Panc1 (cell line): ENCODE measurements around the gene CACNA1C. TPM values are rescaled to one million over a fixed set of nuclear protein-coding genes. Genes with fewer than 3 reads are reported as not detected.

ENCODE experiments used
- ATAC-seq: fragments of 200-7000 bp; cut with Tn5 transposase; 2 replicates; pipeline ENCODE4 v1.9.1; 2020; ENCODE audit warnings: mild to moderate bottlenecking, moderate library complexity
- BruUV-seq: library from RNA; stranded (reverse); fragments of 400-500 nt; replicated peaks from 2 replicates; lab custom pipeline; 2021; lab: Mats Ljungman, UMichigan
- CTCF ChIA-PET: fragments of 300-600 bp; sonication (Branson Sonifier 250); formaldehyde crosslinking; loops from one replicate; lab custom pipeline; 2022; ENCODE audit warnings: antibody characterized with exemption; lab: Charles Lee
- POLR2A ChIA-PET: fragments of 300-600 bp; sonication (Branson Sonifier 250); formaldehyde crosslinking; loops from one replicate; lab custom pipeline; 2022; ENCODE audit warnings: antibody characterized with exemption; lab: Charles Lee
- DNase-seq: peaks from one replicate; pipeline ENCODE4 v3.0.0-alpha.2; 2010; ENCODE audit warnings: low read depth, low spot score
- H3K27ac ChIP-seq: 2 replicates; pipeline ENCODE4 v1.5.1; 2011; ENCODE audit warnings: mild to moderate bottlenecking, low read length, inconsistent platforms
- H3K27me3 ChIP-seq: fragments of 200-500 bp; sonication (Bioruptor generic); 2 replicates; pipeline ENCODE4 v1.6.0; 2014; ENCODE audit warnings: low read length, inconsistent platforms; ENCODE audit not compliant: control insufficient read depth, insufficient read depth
- H3K36me3 ChIP-seq: fragments of 200-500 bp; sonication (Bioruptor generic); 2 replicates; pipeline ENCODE4 v1.5.1; 2014; ENCODE audit warnings: inconsistent platforms, mild to moderate bottlenecking, low read length, moderate library complexity; ENCODE audit not compliant: control insufficient read depth, insufficient read depth
- H3K4me1 ChIP-seq: 2 replicates; pipeline ENCODE4 v1.5.1; 2011; ENCODE audit warnings: inconsistent platforms, mild to moderate bottlenecking, low read length, moderate library complexity; ENCODE audit not compliant: control insufficient read depth, insufficient read depth
- H3K4me3 ChIP-seq, 2 experiments: 2 replicates each; pipeline ENCODE4 v1.5.1; 2011 to 2012; ENCODE audit warnings: low read depth in 2 of 2, low read length in 2 of 2, mild to moderate bottlenecking in 2 of 2, inconsistent platforms in 1 of 2, moderate library complexity in 1 of 2
- H3K9me3 ChIP-seq: fragments of 200-500 bp; sonication (Bioruptor generic); 2 replicates; pipeline ENCODE4 v1.5.1; 2014; ENCODE audit warnings: low read depth, mild to moderate bottlenecking, inconsistent platforms, low read length, moderate library complexity; ENCODE audit not compliant: control insufficient read depth, insufficient read depth
- POLR2AphosphoS5 ChIP-seq: IDR thresholded peaks from 2 replicates; pipeline ENCODE4 v1.6.1; 2012; ENCODE audit warnings: mild to moderate bottlenecking, low read depth, low read length, moderate library complexity
- SIN3A ChIP-seq: IDR thresholded peaks from 2 replicates; pipeline ENCODE4 v1.6.1; 2012; ENCODE audit warnings: low read depth, mild to moderate bottlenecking, low read length, moderate library complexity, borderline replicate concordance; ENCODE audit not compliant: insufficient read depth
- TCF7L2 ChIP-seq: IDR thresholded peaks from 2 replicates; pipeline ENCODE4 v1.6.1; 2011; ENCODE audit warnings: mild to moderate bottlenecking, low read depth, low read length, inconsistent platforms
- in situ Hi-C: cut with HindIII; loops from 2 replicates; pipeline ENCODE4 v1.10.0; 2016; ENCODE audit warnings: low sequenced_read_pairs, low pct_unique_long_range_greater_than_20kb
- intact Hi-C: fragments of 100-400 bp; cut with micrococcal nuclease; formaldehyde crosslinking; loops from one replicate; pipeline ENCODE4 v1.10.0; 2022; ENCODE audit not compliant: unreplicated experiment
- total RNA-seq: library from RNA; stranded (reverse); gene quantifications from one replicate; pipeline ENCODE4 v1.2.1, GENCODE V29; 2021; ENCODE audit not compliant: unreplicated experiment
- TF ChIP-seq, protein P1 (sequence below), 2 experiments: IDR thresholded peaks; 2 replicates each; pipeline ENCODE4 v1.6.1; 2011 to 2012; ENCODE audit warnings: low read depth in 2 of 2, control low read depth in 1 of 2, low read length in 1 of 2, mild to moderate bottlenecking in 1 of 2, moderate library complexity in 1 of 2; ENCODE audit not compliant: insufficient read depth in 1 of 2
- TF ChIP-seq, protein P2 (sequence below): fragments of 450-650 bp; IDR thresholded peaks from 2 replicates; pipeline ENCODE4 v1.5.1; 2017; ENCODE audit warnings: mild to moderate bottlenecking

The CACNA1C gene
- total RNA-seq, 1 experiment from 2014 or later, result 0.03 TPM

DNA sequence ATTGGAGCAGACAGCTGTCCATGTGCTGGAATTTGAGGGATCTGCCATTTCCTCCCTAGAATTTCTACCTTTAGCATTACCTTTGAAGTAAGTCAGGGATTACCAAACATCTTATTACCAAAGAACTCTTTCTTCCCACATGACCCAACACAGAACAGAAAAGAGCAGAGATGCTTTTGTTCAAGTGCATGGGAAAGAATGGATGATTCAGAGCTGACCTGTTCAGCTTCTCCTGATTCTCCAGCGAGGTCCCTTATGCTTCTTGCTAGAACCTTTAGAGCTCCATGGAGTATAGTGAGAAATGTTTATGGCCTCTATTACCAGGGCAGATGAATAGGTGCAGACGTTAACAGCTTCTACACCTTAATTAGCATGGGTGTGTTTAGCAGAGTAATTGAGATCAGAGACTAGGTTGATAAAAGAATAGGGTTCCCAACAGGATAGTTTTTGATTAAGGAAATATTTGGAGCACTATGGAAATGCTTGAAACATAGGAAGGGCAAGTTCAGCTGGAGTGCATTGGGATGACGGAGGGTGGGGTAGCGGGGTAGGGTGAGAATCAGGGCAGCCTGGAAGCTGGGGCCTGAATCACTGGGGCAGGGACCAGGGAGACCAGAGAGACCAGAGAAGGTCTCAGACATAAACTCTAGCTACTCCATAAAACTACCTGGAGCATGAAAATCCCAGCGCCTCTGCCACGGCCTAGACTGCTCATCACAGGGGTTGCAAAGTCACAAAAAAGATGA, 223.7 kb downstream of the CACNA1C start:
- Histone ChIP-seq H3K4me1 (no peaks in the 10 kb centered on the region), H3K36me3 (no peaks in the 10 kb centered on the region), H3K27me3 (peaks cover 6% of the 10 kb centered on the region; the same call in 1 of the 2 replicates), H3K27ac (no peak overlapping the region), H3K4me3 (no peak overlapping the region), H3K9me3 (no peaks in the 10 kb centered on the region)
- BruUV-seq, result no TSS peak
- POLR2A ChIA-PET, result interaction anchor here (0.6 kb wide), 1 partner anchor 45 kb away, joined by 10 read pairs; no protein-coding TSS in a partner anchor
- intact Hi-C loops, result no loop called here
- CTCF ChIA-PET, result no interaction called here
- TF ChIP-seq SIN3A (no peak), TCF7L2 (no peak), POLR2AphosphoS5 (no peak)
- TF ChIP-seq, protein P1, sequence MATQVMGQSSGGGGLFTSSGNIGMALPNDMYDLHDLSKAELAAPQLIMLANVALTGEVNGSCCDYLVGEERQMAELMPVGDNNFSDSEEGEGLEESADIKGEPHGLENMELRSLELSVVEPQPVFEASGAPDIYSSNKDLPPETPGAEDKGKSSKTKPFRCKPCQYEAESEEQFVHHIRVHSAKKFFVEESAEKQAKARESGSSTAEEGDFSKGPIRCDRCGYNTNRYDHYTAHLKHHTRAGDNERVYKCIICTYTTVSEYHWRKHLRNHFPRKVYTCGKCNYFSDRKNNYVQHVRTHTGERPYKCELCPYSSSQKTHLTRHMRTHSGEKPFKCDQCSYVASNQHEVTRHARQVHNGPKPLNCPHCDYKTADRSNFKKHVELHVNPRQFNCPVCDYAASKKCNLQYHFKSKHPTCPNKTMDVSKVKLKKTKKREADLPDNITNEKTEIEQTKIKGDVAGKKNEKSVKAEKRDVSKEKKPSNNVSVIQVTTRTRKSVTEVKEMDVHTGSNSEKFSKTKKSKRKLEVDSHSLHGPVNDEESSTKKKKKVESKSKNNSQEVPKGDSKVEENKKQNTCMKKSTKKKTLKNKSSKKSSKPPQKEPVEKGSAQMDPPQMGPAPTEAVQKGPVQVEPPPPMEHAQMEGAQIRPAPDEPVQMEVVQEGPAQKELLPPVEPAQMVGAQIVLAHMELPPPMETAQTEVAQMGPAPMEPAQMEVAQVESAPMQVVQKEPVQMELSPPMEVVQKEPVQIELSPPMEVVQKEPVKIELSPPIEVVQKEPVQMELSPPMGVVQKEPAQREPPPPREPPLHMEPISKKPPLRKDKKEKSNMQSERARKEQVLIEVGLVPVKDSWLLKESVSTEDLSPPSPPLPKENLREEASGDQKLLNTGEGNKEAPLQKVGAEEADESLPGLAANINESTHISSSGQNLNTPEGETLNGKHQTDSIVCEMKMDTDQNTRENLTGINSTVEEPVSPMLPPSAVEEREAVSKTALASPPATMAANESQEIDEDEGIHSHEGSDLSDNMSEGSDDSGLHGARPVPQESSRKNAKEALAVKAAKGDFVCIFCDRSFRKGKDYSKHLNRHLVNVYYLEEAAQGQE (IDR thresholded peaks at IDR 0.05; ENCODE audit: insufficient read depth in 1 of 2, low read depth in 2 of 2, low read length in 1 of 2), result no peak
- TF ChIP-seq, protein P2, sequence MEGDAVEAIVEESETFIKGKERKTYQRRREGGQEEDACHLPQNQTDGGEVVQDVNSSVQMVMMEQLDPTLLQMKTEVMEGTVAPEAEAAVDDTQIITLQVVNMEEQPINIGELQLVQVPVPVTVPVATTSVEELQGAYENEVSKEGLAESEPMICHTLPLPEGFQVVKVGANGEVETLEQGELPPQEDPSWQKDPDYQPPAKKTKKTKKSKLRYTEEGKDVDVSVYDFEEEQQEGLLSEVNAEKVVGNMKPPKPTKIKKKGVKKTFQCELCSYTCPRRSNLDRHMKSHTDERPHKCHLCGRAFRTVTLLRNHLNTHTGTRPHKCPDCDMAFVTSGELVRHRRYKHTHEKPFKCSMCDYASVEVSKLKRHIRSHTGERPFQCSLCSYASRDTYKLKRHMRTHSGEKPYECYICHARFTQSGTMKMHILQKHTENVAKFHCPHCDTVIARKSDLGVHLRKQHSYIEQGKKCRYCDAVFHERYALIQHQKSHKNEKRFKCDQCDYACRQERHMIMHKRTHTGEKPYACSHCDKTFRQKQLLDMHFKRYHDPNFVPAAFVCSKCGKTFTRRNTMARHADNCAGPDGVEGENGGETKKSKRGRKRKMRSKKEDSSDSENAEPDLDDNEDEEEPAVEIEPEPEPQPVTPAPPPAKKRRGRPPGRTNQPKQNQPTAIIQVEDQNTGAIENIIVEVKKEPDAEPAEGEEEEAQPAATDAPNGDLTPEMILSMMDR, result no peak
- in situ Hi-C loops, result no loop called here
- ATAC-seq, result no peak
- no peak for DNase-seq

DNA sequence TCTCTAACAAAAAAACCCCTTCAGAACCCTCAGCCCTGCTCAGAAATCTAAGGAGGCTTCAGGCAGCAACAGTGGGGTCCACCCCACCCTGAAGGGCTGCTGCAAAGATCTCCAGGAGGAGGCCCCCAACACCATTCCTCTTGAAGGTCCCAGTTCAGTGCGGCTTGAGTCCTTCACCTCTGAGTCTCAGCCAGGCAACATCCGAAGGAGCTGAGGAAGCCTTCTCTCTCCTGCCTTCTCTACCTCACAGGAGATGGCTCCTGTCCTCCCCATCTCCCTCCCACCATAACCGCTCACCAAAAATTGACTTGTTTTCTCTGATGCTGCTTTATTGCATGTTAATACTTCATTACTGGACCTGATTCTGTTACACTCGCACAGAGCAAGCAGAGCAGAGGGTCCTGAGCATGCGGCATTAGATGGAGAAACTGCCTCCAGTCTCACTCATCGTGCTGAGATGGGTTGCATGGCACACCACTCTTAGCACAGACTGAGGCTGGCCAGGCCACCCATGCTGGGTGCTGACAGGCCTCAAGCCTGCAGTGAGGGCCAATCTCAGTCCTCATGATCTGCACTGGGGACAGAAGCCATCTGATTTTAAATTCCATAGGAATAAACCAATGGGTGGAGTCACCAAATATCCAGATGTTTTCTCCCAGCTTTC, 224.8 kb downstream of the CACNA1C start:
- in situ Hi-C loops, result no loop called here
- CTCF ChIA-PET, result no interaction called here
- no peaks in the 10 kb centered on the region for H3K36me3 ChIP-seq

More for the DNA sequence above, 224.8 kb downstream of the CACNA1C start:
- H3K9me3 ChIP-seq, result no peaks in the 10 kb centered on the region
- no peak overlapping the region for H3K4me3 ChIP-seq
- POLR2A ChIA-PET, result no interaction called here
- no peaks in the 10 kb centered on the region for H3K4me1 ChIP-seq
- intact Hi-C loops, result no loop called here
- DNase-seq (no peak), ATAC-seq (no peak)
- TF ChIP-seq, protein P2, result no peak
- TF ChIP-seq TCF7L2 (no peak), SIN3A (no peak), POLR2AphosphoS5 (no peak)
- TF ChIP-seq, protein P1 (IDR thresholded peaks at IDR 0.05; ENCODE audit: insufficient read depth in 1 of 2, low read depth in 2 of 2, low read length in 1 of 2), result no peak
- H3K27me3 ChIP-seq, result peaks cover 8% of the 10 kb centered on the region; the same call in 1 of the 2 replicates
- H3K27ac ChIP-seq, result no peak overlapping the region
- no TSS peak for BruUV-seq
